Measurements from ENCODE around the gene BUB3. TPM values are rescaled to one million over a fixed set of nuclear protein-coding genes. Genes with fewer than 3 reads are reported as not detected.

The BUB3 gene
- total and polyA plus RNA-seq, 2 of the 4 experiments (the other 2 are of a cell fraction), result 215 to 384 TPM

- ATAC-seq (ENCODE audit: low read depth), result no peak
- peaks cover 25% of the 10 kb centered on the region for H3K36me3 ChIP-seq (ENCODE audit: control insufficient read depth, insufficient read depth, low read length)
Observed at GRCh38 chr10:123165445-123166072, 11.4 kb downstream of the BUB3 start.

More at GRCh38 chr10:123165445-123166072, 11.4 kb downstream of the BUB3 start:
- Histone ChIP-seq H3K79me1 (ENCODE audit: low read depth in 1 of 2, low read length in 2 of 2) (peaks cover 40 to 42% of the 10 kb centered on the region in 2 experiments), H3K27ac (ENCODE audit: insufficient read depth, low read length) (no peak overlapping the region), H3K4me3 (ENCODE audit: insufficient read depth, low read depth, low read length) (no peak overlapping the region), H3K56ac (ENCODE audit: extremely low read depth, insufficient read depth, low read length) (no peak overlapping the region), H2BK15ac (ENCODE audit: low read depth, low read length) (no peak overlapping the region), H4K91ac (ENCODE audit: insufficient read depth, low read depth, low read length) (no peak overlapping the region), H4K20me1 (ENCODE audit: insufficient read depth, low read length) (peaks cover 8% of the 10 kb centered on the region), H3K9me3 (ENCODE audit: control insufficient read depth, insufficient read depth, low read length) (no peaks in the 10 kb centered on the region), H2AK9ac (replicated peaks; ENCODE audit: low read depth, low read length, poor library complexity) (no peak overlapping the region), H2BK120ac (ENCODE audit: low read depth, low read length) (no peak overlapping the region), H3K4me2 (ENCODE audit: low read depth, low read length) (no peak overlapping the region), H3K4ac (ENCODE audit: low read depth, low read length) (no peak overlapping the region), H2AFZ (replicated peaks; ENCODE audit: low read length, poor library complexity) (no peak overlapping the region), H2BK20ac (ENCODE audit: low read depth, low read length) (no peak overlapping the region), H3K9ac (ENCODE audit: low read depth, low read length) (no peak overlapping the region), H2BK5ac (ENCODE audit: low read depth, low read length, poor library complexity, severe bottlenecking) (no peak overlapping the region), H2AK5ac (ENCODE audit: low read depth, low read length) (no peak overlapping the region), H3K4me1 (ENCODE audit: control insufficient read depth, insufficient read depth, low read length) (no peaks in the 10 kb centered on the region), H3K9me1 (ENCODE audit: insufficient read depth, low read length) (0 out of 2 replicates have a peak, but pooled peaks cover 2% of the 10 kb centered on the region), H4K8ac (ENCODE audit: low read depth in 2 of 2, low read length in 2 of 2) (no peak overlapping the region), H4K5ac (ENCODE audit: low read depth, low read length) (no peak overlapping the region), H3K27me3 (ENCODE audit: control insufficient read depth, insufficient read depth, low read length) (no peaks in the 10 kb centered on the region), H3K14ac (replicated peaks; ENCODE audit: low read depth, low read length) (no peak overlapping the region), H3K18ac (ENCODE audit: low read depth, low read length) (no peak overlapping the region), H3K23ac (ENCODE audit: low read depth, low read length) (no peak overlapping the region)
- dilution Hi-C loops (cut with HindIII; ENCODE audit: low sequenced_read_pairs, unreplicated experiment), result no loop called here
- ChIA-PET POLR2A (ENCODE audit: unreplicated experiment) (no interaction called here), CTCF (no interaction called here)
- TF ChIP-seq RAD21 (IDR thresholded peaks at IDR 0.05; ENCODE audit: low read length) (no peak), MXI1 (IDR thresholded peaks at IDR 0.05; ENCODE audit: borderline replicate concordance, low read depth, low read length) (no peak), SMC3 (IDR thresholded peaks at IDR 0.05; ENCODE audit: low read depth, low read length) (no peak), CEBPB (IDR thresholded peaks at IDR 0.05; ENCODE audit: low read depth, low read length) (no peak), MAFK (IDR thresholded peaks at IDR 0.05; ENCODE audit: low read depth, low read length) (no peak), USF2 (IDR thresholded peaks at IDR 0.05; ENCODE audit: low read depth, low read length) (no peak), MAZ (IDR thresholded peaks at IDR 0.05; ENCODE audit: borderline replicate concordance, low read depth, low read length) (no peak), NFE2L2 (IDR thresholded peaks at IDR 0.05; ENCODE audit: low read depth, low read length) (no peak), CHD1 (IDR thresholded peaks at IDR 0.05; ENCODE audit: low read depth, low read length) (no peak)
- TF ChIP-seq, protein P1, sequence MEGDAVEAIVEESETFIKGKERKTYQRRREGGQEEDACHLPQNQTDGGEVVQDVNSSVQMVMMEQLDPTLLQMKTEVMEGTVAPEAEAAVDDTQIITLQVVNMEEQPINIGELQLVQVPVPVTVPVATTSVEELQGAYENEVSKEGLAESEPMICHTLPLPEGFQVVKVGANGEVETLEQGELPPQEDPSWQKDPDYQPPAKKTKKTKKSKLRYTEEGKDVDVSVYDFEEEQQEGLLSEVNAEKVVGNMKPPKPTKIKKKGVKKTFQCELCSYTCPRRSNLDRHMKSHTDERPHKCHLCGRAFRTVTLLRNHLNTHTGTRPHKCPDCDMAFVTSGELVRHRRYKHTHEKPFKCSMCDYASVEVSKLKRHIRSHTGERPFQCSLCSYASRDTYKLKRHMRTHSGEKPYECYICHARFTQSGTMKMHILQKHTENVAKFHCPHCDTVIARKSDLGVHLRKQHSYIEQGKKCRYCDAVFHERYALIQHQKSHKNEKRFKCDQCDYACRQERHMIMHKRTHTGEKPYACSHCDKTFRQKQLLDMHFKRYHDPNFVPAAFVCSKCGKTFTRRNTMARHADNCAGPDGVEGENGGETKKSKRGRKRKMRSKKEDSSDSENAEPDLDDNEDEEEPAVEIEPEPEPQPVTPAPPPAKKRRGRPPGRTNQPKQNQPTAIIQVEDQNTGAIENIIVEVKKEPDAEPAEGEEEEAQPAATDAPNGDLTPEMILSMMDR (conservative IDR thresholded peaks at IDR 0.05; ENCODE audit: low read depth, low read length), result no peak
- TF ChIP-seq, protein P2, sequence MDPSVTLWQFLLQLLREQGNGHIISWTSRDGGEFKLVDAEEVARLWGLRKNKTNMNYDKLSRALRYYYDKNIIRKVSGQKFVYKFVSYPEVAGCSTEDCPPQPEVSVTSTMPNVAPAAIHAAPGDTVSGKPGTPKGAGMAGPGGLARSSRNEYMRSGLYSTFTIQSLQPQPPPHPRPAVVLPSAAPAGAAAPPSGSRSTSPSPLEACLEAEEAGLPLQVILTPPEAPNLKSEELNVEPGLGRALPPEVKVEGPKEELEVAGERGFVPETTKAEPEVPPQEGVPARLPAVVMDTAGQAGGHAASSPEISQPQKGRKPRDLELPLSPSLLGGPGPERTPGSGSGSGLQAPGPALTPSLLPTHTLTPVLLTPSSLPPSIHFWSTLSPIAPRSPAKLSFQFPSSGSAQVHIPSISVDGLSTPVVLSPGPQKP (IDR thresholded peaks at IDR 0.05; ENCODE audit: borderline replicate concordance, low read depth, low read length), result no peak
- in situ Hi-C loops (cut with MboI; ENCODE audit: low sequenced_read_pairs), result loop anchor here (25.0 kb wide), 2 partner anchors 303 to 1028 kb away; no protein-coding TSS in a partner anchor
- no peak for DNase-seq
- 33% methylated on average over 1 of the region's 4 CpGs; no CpG with 5 or more reads in 1 of the 2 experiments for WGBS, 2 experiments (ENCODE audit: extremely low coverage in 2 of 2, insufficient read length in 1 of 2)
- no TSS peak for BruUV-seq (replicated peaks)
- intact Hi-C loops (cut with micrococcal nuclease), result no loop called here

Measured in IMR-90 (cell line).